Astrocyte (in vitro differentiated cells and primary cell): ENCODE data around the gene TOMM7. TPM values are rescaled to one million over a fixed set of nuclear protein-coding genes. Genes with fewer than 3 reads are reported as not detected.
A peak's percentile ranks its signal among the peaks of the same experiment; 100 is the strongest.

Experiments
- DNase-seq: peaks from one replicate; pipeline ENCODE4 v3.0.0-alpha.2; 2010; ENCODE audit warnings: low read depth
- FAIRE-seq: peaks from 2 replicates; lab custom pipeline; 2011; peaks lifted over from hg19 to GRCh38; lab: Jason Lieb, UNC
- H2AFZ ChIP-seq: 2 replicates; pipeline ENCODE4 v1.6.0; 2012; ENCODE audit warnings: low read depth, low read length, inconsistent platforms
- H3K27ac ChIP-seq: 2 replicates; pipeline ENCODE4 v1.5.1; 2011; ENCODE audit warnings: low read depth, low read length, inconsistent platforms
- H3K27me3 ChIP-seq: 2 replicates; pipeline ENCODE4 v1.6.0; 2011; ENCODE audit warnings: low read length, inconsistent platforms; ENCODE audit not compliant: insufficient read depth
- H3K36me3 ChIP-seq: 2 replicates; pipeline ENCODE4 v1.5.1; 2011; ENCODE audit warnings: low read length, inconsistent platforms; ENCODE audit not compliant: insufficient read depth
- H3K4me1 ChIP-seq: 2 replicates; pipeline ENCODE4 v1.5.1; 2011; ENCODE audit warnings: low read length, inconsistent platforms; ENCODE audit not compliant: insufficient read depth
- H3K4me2 ChIP-seq: 2 replicates; pipeline ENCODE4 v1.6.0; 2012; ENCODE audit warnings: low read length, inconsistent platforms
- H3K4me3 ChIP-seq: 2 replicates; pipeline ENCODE4 v1.5.1; 2011; ENCODE audit warnings: low read depth, mild to moderate bottlenecking, low read length, inconsistent platforms; ENCODE audit not compliant: insufficient read depth
- H3K79me2 ChIP-seq: 2 replicates; pipeline ENCODE4 v1.6.0; 2012; ENCODE audit warnings: mild to moderate bottlenecking, low read length, inconsistent platforms; ENCODE audit not compliant: insufficient read depth
- H3K9ac ChIP-seq: 2 replicates; pipeline ENCODE4 v1.6.0; 2012; ENCODE audit warnings: mild to moderate bottlenecking, low read length, inconsistent platforms
- H3K9me3 ChIP-seq: 2 replicates; pipeline ENCODE4 v1.5.1; 2012; ENCODE audit warnings: low read depth, mild to moderate bottlenecking, low read length, inconsistent platforms; ENCODE audit not compliant: insufficient read depth
- H4K20me1 ChIP-seq: 2 replicates; pipeline ENCODE4 v1.6.0; 2012; ENCODE audit warnings: low read length, inconsistent platforms; ENCODE audit not compliant: insufficient read depth
- H3K27ac Mint-ChIP-seq: one replicate; pipeline ENCODE4 v1.8.0; 2021; ENCODE audit warnings: mild to moderate bottlenecking, mixed read lengths; ENCODE audit not compliant: unreplicated experiment
- H3K27me3 Mint-ChIP-seq: one replicate; pipeline ENCODE4 v1.8.0; 2021; ENCODE audit warnings: low read depth, mixed read lengths; ENCODE audit not compliant: unreplicated experiment
- H3K36me3 Mint-ChIP-seq: one replicate; pipeline ENCODE4 v1.8.0; 2021; ENCODE audit warnings: low read depth, mixed read lengths; ENCODE audit not compliant: unreplicated experiment
- H3K4me1 Mint-ChIP-seq: one replicate; pipeline ENCODE4 v1.8.0; 2021; ENCODE audit warnings: low read depth, mixed read lengths; ENCODE audit not compliant: unreplicated experiment
- H3K4me3 Mint-ChIP-seq: one replicate; pipeline ENCODE4 v1.8.0; 2021; ENCODE audit warnings: mild to moderate bottlenecking, moderate library complexity, mixed read lengths; ENCODE audit not compliant: unreplicated experiment
- H3K9me3 Mint-ChIP-seq: one replicate; pipeline ENCODE4 v1.8.0; 2021; ENCODE audit warnings: mild to moderate bottlenecking, mixed read lengths; ENCODE audit not compliant: unreplicated experiment
- CTCF ChIP-seq: IDR thresholded peaks from 2 replicates; pipeline ENCODE4 v1.5.1; 2011; ENCODE audit warnings: low read depth, mild to moderate bottlenecking, inconsistent platforms, low read length, moderate library complexity; ENCODE audit not compliant: insufficient read depth
- EZH2 ChIP-seq: IDR thresholded peaks from 2 replicates; pipeline ENCODE4 v1.6.1; 2012; ENCODE audit warnings: mild to moderate bottlenecking, low read length, inconsistent platforms; ENCODE audit not compliant: insufficient read depth
- total RNA-seq: library from RNA; stranded (reverse); gene quantifications from 2 replicates; pipeline ENCODE4 v1.2.1, GENCODE V29; 2021

The TOMM7 gene
- total RNA-seq, 1 donor from 2014 or later, result 217 TPM

DNA sequence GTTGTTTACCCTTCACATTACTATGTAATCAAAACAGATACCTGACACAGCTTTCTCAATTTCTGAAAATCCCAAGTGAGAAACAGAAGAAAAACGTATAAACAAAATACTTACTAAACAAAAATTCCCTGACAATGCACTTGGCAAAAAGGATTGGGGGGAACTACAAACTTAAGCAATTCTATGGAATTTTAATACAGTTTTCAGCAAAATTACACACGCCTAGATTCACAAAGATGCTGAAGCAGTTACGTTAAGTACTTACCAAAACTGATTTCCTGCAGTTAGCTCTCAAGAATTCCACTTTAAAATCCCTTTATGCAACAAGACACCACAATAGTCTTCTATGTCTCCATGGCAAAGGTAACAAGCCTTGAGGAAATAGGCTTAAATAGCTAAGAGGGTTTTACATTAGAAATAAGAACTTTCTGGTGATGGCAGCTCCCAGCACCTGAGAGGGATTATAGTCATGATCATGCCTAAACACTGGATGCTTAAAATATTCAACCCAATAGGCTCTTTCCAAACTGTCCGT lies 10.8 kb downstream of the TOMM7 start:
- H3K27ac Mint-ChIP-seq, result no peak overlapping the region
- Histone ChIP-seq H3K4me3 (no peak overlapping the region), H3K9me3 (no peaks in the 10 kb centered on the region), H3K27me3 (no peaks in the 10 kb centered on the region), H4K20me1 (peaks cover 5% of the 10 kb centered on the region), H3K79me2 (peaks cover 19% of the 10 kb centered on the region), H3K27ac (no peak overlapping the region), H3K36me3 (peaks cover 29% of the 10 kb centered on the region), H3K4me2 (no peak overlapping the region), H3K4me1 (peaks cover 5% of the 10 kb centered on the region), H3K9ac (no peak overlapping the region), H2AFZ (no peak overlapping the region)
- H3K36me3 Mint-ChIP-seq, result peaks cover 4% of the 10 kb centered on the region
- H3K4me1 Mint-ChIP-seq, result peaks cover 13% of the 10 kb centered on the region
- no peak overlapping the region for H3K4me3 Mint-ChIP-seq
- no peaks in the 10 kb centered on the region for H3K9me3 Mint-ChIP-seq
- DNase-seq (no peak), FAIRE-seq (no peak)
- TF ChIP-seq CTCF, result no peak
- no peak for TF ChIP-seq EZH2
- H3K27me3 Mint-ChIP-seq, result no peaks in the 10 kb centered on the region

- TF ChIP-seq CTCF (no peak), EZH2 (no peak)
- peaks cover 4% of the 10 kb centered on the region for H3K36me3 Mint-ChIP-seq
- Histone ChIP-seq H3K4me2 (no peak overlapping the region), H3K9me3 (no peaks in the 10 kb centered on the region), H3K9ac (no peak overlapping the region), H3K4me3 (no peak overlapping the region), H3K27me3 (no peaks in the 10 kb centered on the region), H3K79me2 (peaks cover 10% of the 10 kb centered on the region), H2AFZ (no peak overlapping the region), H3K27ac (no peak overlapping the region), H4K20me1 (peaks cover 5% of the 10 kb centered on the region), H3K36me3 (peaks cover 22% of the 10 kb centered on the region), H3K4me1 (peaks cover 5% of the 10 kb centered on the region)
- peaks cover 3% of the 10 kb centered on the region for H3K27me3 Mint-ChIP-seq
- H3K9me3 Mint-ChIP-seq, result no peaks in the 10 kb centered on the region
- no peak overlapping the region for H3K4me3 Mint-ChIP-seq
- DNase-seq (no peak), FAIRE-seq (no peak)
- peaks cover 8% of the 10 kb centered on the region for H3K4me1 Mint-ChIP-seq
- no peak overlapping the region for H3K27ac Mint-ChIP-seq
Observed at GRCh38 chr7:22810843-22811242, 11.8 kb downstream of the TOMM7 start.

- Histone ChIP-seq H3K9ac (no peak overlapping the region), H3K4me1 (peaks cover 4% of the 10 kb centered on the region), H3K4me3 (no peak overlapping the region), H3K9me3 (no peaks in the 10 kb centered on the region), H2AFZ (no peak overlapping the region), H3K27me3 (no peaks in the 10 kb centered on the region), H3K36me3 (peaks cover 20% of the 10 kb centered on the region), H3K27ac (no peak overlapping the region), H4K20me1 (peaks cover 3% of the 10 kb centered on the region), H3K79me2 (peaks cover 7% of the 10 kb centered on the region), H3K4me2 (no peak overlapping the region)
- Mint-ChIP-seq H3K27ac (peak overlapping the region; percentile 43), H3K36me3 (peaks cover 4% of the 10 kb centered on the region), H3K27me3 (peaks cover 3% of the 10 kb centered on the region), H3K4me3 (no peak overlapping the region), H3K9me3 (no peaks in the 10 kb centered on the region), H3K4me1 (peaks cover 8% of the 10 kb centered on the region)
- TF ChIP-seq CTCF (no peak), EZH2 (no peak)
- no peak for DNase-seq
- FAIRE-seq, result no peak
Observed at GRCh38 chr7:22809902-22810642, 12.6 kb downstream of the TOMM7 start.
